Liver (tissue), 3 donors: ENCODE data around the gene DOCK1.

ENCODE experiments used
- EGR1 ChIP-seq, 2 donors: IDR thresholded peaks; 2 replicates each; pipeline ENCODE4 v1.6.1; 2016 to 2018; ENCODE audit warnings: antibody characterized with exemption in 2 of 2, low read depth in 2 of 2
- SP1 ChIP-seq: IDR thresholded peaks from 2 replicates; pipeline ENCODE4 v1.6.1; 2018; ENCODE audit warnings: antibody characterized with exemption, mild to moderate bottlenecking
- TAF1 ChIP-seq: conservative IDR thresholded peaks from 2 replicates; pipeline ENCODE4 v1.6.1; 2016; ENCODE audit warnings: antibody characterized with exemption, mild to moderate bottlenecking
- YY1 ChIP-seq: IDR thresholded peaks from 2 replicates; pipeline ENCODE4 v1.6.1; 2016; ENCODE audit warnings: antibody characterized with exemption, mild to moderate bottlenecking
- TF ChIP-seq, protein P1 (sequence below): fragments of 150-350 bp; IDR thresholded peaks from 2 replicates; pipeline ENCODE4 v1.5.1; 2017; ENCODE audit warnings: improper control_type of control experiment, low read depth, low read length; ENCODE audit not compliant: missing input control
- TF ChIP-seq, protein P2 (sequence below): IDR thresholded peaks from 2 replicates; pipeline ENCODE4 v1.6.1; 2016; ENCODE audit warnings: antibody characterized with exemption, mild to moderate bottlenecking
- TF ChIP-seq, protein P3 (sequence below): IDR thresholded peaks from 2 replicates; pipeline ENCODE4 v1.6.1; 2016; ENCODE audit warnings: antibody characterized with exemption
- donor health status: healthy.
- donor health status: healthy.

DNA sequence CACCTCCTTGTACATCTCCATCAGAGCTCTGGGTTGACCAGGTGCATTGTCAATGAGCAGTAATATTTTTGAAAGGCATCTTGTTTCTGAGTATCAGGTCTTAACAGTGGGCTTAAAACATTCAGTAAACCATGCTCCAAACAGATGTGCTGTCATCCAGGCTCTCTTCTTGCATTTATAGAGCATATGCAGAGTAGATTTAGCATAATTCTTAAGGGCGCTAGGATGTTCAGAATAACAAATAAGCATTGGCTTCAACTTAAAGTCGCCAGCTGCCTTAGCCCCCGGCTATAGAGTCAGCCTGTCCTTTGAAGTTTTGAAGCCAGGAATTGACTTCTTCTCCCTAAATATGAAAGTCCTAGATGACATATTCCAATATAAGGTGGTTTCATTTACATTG is 421.7 kb downstream of the DOCK1 start:
- no peak for TF ChIP-seq SP1
- TF ChIP-seq, protein P1, sequence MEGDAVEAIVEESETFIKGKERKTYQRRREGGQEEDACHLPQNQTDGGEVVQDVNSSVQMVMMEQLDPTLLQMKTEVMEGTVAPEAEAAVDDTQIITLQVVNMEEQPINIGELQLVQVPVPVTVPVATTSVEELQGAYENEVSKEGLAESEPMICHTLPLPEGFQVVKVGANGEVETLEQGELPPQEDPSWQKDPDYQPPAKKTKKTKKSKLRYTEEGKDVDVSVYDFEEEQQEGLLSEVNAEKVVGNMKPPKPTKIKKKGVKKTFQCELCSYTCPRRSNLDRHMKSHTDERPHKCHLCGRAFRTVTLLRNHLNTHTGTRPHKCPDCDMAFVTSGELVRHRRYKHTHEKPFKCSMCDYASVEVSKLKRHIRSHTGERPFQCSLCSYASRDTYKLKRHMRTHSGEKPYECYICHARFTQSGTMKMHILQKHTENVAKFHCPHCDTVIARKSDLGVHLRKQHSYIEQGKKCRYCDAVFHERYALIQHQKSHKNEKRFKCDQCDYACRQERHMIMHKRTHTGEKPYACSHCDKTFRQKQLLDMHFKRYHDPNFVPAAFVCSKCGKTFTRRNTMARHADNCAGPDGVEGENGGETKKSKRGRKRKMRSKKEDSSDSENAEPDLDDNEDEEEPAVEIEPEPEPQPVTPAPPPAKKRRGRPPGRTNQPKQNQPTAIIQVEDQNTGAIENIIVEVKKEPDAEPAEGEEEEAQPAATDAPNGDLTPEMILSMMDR = no peak
- TF ChIP-seq, protein P2, sequence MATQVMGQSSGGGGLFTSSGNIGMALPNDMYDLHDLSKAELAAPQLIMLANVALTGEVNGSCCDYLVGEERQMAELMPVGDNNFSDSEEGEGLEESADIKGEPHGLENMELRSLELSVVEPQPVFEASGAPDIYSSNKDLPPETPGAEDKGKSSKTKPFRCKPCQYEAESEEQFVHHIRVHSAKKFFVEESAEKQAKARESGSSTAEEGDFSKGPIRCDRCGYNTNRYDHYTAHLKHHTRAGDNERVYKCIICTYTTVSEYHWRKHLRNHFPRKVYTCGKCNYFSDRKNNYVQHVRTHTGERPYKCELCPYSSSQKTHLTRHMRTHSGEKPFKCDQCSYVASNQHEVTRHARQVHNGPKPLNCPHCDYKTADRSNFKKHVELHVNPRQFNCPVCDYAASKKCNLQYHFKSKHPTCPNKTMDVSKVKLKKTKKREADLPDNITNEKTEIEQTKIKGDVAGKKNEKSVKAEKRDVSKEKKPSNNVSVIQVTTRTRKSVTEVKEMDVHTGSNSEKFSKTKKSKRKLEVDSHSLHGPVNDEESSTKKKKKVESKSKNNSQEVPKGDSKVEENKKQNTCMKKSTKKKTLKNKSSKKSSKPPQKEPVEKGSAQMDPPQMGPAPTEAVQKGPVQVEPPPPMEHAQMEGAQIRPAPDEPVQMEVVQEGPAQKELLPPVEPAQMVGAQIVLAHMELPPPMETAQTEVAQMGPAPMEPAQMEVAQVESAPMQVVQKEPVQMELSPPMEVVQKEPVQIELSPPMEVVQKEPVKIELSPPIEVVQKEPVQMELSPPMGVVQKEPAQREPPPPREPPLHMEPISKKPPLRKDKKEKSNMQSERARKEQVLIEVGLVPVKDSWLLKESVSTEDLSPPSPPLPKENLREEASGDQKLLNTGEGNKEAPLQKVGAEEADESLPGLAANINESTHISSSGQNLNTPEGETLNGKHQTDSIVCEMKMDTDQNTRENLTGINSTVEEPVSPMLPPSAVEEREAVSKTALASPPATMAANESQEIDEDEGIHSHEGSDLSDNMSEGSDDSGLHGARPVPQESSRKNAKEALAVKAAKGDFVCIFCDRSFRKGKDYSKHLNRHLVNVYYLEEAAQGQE = no peak
- no peak for TF ChIP-seq TAF1
- TF ChIP-seq, protein P3, sequence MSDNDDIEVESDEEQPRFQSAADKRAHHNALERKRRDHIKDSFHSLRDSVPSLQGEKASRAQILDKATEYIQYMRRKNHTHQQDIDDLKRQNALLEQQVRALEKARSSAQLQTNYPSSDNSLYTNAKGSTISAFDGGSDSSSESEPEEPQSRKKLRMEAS = no peak
- no peak for TF ChIP-seq YY1
- no peak for TF ChIP-seq EGR1 (IDR thresholded peaks at IDR 0.05; ENCODE audit: low read depth in 2 of 2)
